Activated CD4-positive, alpha-beta T cell treated with anti-CD3 and anti-CD28 coated beads, Interleukin-2, amount 50 U/mL, for 1 hour (primary cell): ENCODE measurements around the gene MESP2.

Experiments used
- DNase-seq: peaks from one replicate; pipeline ENCODE4 v3.0.0-alpha.2; 2020

The MESP2 gene

DNA sequence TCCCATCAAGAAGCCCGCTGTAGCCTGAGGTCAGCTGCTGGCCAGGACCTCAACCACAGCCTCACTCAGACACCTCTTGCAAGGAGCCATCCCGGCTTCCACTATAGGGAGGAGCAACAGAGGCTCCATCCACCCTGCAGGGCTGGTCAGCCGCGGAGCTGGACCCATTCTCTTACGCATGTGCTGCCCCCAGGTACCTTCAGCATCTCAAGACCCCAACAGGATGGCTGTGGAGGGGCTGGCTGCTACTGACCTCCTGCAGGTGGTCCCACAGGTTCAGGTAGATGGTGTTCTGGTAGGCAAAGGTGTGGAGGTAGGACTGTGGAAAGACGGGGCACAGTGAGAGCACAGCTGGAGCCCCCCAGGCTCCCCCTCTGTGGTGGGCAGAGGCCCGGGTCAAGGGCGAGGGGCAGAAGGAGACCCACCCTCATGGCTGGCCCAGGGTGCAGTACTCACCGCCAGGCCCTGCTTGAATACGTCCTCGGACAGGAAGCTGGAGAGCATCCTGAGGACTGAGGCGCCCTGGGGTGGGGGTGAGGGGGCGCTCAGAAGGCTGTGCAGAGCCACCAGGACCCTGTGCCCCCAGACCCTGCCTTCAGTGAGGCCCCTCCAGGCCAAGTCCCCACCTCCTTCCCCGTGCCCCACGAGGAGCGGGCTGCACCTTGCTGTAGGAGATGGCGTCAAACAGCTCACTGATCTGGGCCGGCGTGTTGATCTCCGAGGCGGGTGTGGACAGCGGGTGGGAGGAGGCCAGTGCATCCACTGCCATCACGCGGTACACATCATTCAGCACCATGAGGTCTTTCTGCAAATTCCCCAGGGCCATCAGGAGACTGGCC is 27.1 kb downstream of the MESP2 start:
- DNase-seq = no peak

DNA sequence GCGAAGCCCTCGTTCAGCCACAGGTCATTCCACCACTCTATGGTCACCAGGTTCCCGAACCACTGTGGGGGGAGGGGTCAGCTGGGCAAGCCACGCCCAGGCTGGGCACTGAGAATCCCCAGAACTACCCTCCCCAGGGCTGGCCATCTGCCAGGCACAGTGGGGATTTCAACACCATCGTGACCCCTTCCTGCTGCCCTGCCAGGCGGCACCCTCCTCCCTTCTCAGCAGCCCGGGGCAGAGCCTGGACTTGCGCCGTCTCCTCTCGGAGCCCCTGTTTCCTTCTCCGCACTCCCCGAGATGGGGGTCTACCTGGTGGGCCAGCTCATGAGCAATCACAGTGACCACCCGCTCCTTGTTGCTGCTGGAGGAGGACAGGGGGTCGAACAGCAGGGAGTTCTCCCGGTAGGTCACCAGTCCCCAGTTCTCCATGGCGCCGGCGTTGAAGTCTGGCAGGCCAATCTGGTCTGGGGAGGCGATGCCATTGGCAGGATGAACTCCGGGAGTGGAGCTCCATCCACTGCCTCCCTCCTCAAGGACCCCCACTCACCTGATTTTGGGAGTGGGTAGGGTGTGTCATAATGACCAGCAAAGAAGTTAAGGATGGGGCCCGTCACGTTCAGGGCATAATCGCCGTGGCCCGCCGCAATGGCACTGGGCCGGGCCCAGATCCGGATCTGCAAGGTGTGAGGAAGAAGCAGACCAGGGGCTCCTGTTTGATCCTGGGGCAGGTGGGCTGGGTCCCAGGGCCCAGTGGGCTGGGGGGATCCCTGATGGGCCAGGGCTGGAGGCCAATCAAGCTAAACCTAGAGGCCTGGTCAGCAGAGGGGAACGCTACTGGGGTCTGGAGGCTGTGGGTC is 28.0 kb downstream of the MESP2 start:
- no peak for DNase-seq

DNA sequence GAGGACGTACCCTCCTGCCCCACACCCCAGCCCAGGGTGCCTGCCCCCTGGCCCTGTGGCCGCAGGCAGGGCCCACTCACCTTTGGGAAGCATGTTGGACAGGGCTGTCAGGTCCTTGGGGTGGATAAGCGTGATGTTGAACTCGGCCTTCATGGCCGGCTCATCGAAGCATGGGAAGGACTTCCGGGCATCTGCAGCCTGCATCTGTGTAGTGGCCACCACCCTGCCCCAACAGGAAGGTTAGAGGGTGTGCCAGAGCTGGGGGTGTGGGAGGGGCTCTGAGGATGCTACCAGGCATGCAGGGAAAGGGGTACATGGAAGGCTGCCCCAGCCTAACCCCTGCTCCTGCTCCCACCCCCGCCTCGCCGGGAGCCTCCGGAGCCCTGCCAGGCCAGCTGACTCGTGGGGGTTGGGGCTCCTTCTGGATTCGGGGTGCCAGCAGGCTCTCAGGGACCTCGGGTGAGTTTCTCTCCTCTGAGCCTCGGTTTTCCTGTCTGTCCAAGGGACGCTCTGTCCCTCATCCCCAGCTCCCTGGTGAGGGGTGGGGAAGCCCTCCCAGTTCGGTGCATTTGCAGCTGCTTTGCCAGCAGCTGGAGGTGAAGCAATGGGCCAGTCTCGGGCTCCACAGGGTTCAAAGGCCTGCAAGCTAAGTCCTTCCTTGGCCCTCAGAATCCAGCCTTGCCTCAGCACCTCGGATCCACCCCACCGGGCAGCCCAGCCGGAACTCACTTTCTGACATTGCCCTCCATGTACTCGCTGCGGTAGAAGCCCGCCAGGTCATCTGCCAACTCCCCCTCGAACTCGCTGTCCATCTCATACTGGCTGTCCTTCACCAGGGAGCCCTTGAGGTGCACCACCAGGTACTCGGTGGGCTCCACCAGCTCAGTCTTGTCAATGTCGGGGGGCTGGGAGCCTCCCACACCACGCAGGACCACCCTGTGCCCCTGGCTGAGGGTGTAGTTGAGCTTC is 29.4 kb downstream of the MESP2 start:
- DNase-seq = no peak

DNA sequence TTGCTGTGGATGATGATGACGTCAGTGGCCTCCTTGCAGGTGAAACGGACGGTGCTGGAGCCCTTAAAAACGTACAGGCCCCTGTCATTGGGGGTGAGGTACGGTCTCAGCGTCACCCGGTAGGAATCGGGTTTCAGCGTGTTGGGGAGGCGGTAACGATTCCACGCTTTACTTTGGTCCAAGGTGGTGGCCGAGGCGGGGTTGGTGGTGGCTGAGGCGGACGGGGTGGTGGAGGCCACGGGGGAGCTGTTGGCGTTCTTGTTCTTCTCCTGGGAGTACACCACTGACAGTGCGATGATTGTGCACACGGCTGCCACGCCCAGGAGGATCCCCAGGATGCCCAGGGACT is 30.1 kb downstream of the MESP2 start:
- DNase-seq = no peak

DNA sequence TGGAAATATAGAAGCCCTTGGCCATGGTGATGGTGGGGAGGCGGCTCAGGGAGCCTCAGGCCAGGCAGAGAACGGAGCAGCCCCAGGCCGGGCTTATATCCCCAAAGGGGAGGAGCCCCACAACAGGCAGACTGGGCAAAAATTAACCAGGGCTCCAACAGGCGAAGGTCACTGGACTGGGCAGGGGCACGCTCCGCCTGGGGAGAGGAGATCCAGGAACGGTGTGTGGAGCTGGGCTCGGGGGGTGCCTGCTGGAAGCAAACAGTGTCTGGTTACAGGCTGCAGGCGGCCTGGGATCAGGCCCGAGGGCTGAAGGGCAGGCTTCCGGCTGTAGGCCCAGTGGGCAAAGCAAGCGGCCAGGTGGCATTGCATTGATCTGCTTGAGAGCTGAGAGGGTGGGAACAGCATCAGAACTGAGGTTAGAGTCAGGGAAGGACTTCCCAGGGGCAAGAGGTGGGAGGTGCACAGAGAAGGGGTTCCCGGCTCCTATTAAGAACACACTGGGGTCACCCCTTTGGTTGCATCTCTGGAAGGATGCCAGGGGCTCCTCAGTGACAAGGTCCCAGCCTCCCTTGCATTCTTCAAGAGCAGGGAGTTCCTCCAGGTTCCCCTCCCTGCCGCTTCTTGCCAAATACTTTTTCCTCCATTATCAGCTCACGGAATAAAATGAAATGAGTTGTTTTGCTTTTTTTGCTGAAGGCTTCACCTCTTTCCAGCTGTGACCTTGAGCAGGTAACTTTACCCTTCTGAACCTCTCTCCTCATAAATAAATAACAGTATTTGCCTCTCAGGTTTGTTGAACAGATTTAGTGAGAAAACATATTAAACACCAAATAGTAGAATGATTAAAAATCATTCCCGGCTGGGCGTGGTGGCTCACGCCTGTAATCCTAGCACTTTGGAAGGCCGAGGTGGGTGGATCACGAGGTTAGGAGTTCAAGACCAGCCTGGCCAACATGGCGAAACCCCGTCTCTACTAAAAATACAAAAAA is 30.7 kb downstream of the MESP2 start:
- no peak for DNase-seq

DNA sequence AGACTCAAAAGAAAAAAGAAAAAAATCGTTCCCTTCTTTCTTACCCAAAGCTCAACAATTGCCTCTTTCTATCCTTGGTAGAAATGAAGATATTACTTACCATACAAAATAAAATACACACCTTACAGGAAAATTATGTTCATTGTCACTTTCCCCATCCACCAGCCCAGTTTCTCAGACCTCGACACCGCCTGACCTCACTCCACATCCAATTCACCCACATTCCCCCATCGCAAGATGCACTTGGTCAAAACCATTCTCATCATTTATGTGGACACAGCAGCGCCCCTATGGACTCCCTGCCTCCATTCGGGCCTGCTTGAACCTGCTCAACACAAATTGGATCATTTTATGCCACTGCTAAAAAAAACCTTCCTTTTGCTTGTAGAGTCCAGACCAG is 31.6 kb downstream of the MESP2 start:
- DNase-seq = no peak

DNA sequence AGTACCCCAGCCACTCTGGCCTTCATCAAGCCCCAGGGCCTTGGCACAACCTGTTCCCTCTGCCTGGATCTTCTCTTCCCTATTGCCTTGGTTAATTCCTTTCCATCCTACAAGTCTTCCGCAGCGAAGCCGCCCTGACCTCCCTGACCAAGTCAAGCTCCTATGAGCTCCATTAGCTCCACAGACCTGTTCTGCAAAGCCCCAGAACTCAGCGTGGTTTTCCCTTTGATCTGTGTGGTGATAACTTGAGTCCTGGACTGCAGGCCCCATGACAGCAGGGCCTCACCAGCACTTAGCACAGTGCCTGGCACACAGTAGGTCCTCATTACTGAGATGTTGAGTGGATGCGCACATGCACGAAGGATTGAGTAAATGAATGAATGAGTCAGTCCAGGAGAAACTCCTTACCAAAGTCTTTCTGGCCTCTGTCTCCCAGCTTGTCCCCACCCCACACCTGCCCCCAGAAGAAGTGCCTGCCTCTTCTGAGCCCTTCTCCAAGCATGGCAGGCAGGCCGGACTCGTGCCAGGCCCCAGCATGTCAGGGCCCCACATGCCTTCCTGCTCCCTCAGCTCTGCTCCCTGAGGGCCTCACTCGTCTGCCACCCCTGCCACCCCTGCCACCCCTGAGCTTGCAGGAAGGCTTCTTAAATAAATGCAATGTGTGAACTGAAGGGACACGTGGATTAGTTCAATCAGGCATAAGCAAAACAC is 32.2 kb downstream of the MESP2 start:
- no peak for DNase-seq

DNA sequence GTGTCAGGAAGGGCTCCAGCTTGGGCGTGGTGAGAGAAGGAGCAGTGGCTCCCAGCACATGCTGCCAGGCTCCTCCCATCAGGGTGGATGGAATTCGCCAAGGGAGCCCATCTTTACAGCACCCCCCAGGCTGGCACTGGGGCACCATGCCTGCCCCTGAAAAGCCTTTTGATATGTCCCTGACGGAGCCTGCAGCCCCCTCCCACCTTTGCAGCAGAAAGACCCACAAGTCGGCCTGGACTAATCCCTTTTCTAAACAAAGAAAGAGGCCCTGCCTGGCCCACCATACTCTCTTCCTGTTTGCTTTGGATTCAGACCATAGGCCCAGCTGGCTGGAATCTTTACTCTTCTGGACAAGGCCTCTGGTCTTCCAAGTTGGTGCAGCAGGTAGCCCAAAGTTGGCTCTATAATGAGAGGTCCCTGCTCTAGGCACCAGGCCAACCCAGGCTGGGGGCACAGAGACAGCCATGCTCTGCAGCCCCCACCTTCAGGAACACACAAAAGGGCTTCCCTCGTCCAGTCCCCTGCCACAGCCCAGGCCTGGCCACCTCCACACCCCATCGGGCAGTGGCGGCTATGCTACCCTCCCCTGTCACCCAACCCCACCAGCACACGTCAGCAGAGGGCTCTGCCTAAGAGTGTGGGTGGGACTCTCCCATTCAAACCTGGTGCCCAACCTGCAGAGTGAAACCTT is 33.1 kb downstream of the MESP2 start:
- DNase-seq = no peak

DNA sequence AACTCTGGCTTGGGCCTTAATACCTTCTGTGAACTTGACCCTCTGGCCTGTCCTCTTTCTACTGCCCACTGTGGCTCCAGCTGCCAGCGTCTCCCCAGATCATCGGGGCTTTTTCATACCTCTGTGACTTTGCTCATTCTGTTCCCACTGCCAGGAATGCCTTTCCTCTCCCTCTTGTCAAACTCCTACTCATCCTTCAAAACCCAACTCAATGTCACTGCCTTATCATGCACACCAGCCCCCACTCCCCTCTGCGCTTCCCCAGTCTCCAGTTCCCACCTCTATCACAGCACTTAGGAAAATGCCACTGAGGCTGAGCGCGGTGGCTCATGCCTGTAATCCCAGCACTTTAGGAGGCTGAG is 33.6 kb downstream of the MESP2 start:
- DNase-seq = no peak

DNA sequence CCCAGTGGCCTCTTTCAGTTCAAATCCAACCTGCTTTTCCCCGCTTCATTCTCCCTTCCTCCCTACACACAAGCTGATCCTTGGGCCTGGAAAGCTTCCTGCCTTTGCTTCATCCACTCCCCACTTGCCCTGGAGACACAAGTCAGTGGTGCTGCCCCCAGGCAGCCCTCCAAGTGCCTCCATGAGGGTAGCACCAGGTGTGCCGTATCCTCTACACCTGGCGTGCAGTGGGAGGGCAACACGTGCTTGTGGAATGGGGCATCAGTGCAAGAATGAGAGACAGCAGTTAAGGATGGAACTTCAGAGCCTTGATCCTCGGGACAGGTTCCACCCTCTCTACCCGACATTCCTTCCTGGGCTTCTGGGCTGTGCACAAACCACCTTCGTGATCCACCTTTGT is 34.7 kb downstream of the MESP2 start:
- no peak for DNase-seq

DNA sequence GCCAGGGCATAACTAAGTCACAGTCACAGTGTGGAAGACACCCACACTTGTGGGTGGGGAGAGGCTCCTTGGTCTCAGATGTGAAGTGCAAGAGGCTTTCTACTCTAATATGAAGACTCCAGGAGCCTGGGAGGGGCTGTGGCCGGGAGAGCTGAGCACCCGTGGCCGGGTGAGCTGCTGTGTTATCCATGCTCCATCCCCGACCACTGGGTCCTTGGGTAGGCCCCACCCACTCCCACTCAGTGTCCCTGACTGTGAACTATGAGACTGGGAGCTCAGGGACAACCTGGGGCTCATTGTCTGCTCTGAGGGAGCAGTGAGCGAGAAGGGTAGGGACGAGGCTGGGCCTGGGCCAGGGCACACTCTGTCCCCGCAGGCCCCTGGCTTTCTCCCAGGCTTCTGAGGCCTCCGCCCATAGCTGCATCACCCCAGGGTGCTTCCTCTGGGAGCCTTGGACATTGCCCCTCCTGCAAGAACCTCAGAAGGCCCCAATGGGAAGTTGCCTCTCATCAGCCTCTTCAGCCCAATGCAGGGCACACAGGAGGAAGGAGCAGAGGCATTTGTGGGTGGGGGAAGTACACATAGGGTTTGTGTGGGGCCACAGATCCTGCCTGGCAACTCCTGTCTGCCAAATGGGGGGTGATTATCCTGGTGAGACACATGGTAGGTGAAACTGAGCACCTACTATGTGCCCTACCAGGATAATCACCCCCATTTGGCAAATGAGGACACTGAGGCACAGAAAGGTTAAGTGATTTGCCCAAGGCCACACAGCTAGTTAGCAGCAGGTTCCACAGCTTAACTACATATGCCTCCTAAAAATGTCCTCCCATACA is 36.1 kb downstream of the MESP2 start:
- DNase-seq = no peak

DNA sequence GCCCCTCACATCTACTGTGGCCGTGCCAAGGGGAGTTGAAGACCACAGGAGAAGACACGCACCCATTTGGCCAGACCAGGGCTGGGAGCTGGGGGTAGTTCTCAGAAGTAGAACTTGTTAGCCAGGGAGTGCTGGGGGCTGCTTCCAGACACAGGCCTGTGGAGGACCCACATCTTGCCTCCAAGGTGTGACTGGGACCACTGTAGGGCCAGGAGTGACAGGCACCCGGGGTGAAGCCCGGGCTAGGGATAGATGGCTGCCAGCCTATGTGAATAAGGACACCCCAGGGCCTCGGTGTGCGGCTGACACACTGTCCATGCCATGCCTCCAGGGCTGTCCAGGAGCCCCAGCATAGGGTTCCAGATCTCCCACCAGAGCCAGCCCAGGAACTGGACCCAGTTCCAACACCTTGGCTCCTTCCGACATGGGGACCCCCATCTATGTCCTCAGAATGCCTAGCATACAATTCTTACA is 36.8 kb downstream of the MESP2 start:
- no peak for DNase-seq

DNA sequence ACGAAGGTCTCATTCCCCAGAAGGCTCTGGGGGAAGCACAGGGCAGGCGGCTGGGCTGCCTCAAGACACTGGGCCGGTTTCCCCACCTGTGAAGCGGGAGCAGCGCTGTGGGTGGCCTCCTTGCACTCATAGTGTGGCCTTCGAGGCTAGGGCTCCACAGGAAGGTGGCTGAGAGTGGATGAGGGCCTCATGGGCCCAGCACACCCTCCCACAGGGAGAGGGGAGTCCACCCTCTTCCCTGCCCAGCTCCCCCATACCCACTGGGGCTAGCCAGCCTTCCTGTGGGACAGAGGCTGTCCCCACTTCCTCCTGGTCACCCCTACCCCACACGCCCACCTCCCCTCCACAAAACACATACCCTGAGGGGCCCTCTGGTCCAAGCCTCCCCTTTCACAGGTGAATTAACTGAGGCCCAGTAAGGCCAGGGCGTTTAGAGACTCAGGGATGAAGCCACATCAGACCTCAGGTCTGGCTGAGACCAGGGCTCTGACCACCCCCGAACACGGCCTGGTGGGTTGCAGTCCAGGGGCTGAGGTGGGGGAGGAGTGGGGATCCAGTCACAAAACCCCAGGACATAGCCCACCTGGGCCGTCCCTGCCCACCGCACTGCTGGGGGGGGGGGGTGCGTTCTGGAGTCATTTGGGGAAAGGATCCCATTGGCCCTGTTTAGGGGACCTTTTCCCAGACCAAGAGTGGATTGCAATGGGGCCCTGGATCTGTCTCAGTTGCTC is 37.4 kb downstream of the MESP2 start:
- no peak for DNase-seq

DNA sequence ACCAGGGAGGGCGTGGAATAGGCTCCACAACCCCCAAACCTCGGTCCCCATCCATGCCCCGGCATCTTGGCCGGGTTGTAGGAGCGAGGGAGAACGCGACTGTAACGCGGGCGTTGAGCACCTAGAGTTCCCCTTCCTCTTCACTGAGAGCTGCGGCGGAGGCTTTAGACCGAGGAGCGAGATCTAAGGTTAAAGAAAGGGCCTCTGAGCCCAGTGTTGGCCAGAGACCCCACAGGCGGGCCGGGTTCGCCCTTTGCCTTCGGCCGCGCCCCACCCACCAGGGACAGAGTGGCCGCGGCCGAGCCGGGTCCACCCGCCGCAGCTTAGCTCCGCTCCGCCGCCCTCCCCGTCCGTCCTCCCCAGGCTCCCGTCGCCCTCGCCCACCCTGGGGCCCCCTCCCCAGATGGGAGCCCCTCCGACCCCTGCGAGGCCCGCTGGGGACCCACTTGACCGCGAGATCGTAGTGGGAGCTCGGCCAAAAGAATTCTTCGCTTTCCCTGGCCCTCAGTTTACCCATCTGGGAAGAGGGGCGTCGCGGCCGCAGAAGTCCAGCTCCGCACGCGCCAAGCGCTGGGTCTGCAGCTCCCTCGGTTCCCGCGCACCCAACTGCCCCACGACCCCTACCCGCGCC is 38.1 kb downstream of the MESP2 start:
- DNase-seq = no peak

DNA sequence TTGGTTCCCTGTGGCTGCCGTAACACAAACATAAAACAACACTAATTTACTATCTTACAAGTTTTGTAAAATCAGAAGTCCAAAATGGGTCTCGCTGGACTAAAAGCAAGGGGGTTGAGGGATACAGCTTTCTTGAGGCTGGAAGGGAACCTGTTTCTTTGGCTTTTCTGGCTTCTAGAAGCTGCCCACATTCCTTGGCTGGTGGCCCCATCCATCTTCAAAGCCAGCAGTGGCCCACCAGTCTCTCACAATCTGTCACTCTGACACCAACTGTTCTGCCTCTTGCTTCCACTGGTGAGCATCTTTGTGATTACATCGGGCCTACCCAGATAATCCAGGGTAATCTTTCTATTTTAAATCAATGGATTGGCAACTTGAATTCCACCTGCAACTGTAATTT is 39.6 kb downstream of the MESP2 start:
- no peak for DNase-seq

DNA sequence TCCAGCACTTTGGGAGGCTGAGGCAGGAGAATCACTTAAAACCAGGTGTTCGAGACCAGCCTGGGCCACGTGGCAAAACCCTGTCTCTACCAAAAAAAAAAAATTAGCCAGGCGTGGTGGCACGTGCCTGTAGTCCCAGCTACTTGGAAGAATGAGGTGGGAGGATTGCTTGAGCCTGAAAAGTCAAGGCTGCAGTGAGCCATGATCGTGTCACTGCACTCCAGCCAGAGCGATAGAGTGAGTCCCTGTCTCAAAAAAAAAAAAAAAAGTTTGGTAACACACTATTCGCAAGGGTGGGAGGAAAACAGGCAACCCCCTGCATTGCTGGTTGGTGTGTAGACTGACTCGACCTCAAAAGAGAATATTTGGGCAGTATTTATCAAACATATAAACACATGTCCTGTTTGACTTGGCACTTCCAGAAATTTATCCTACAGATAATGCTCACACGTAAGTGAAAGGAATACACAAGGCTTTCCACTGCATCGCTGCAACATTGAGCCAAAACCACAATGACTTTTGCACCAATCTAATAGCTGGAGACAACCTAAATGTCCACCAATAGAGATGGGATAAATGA is 41.7 kb downstream of the MESP2 start:
- DNase-seq = no peak

DNA sequence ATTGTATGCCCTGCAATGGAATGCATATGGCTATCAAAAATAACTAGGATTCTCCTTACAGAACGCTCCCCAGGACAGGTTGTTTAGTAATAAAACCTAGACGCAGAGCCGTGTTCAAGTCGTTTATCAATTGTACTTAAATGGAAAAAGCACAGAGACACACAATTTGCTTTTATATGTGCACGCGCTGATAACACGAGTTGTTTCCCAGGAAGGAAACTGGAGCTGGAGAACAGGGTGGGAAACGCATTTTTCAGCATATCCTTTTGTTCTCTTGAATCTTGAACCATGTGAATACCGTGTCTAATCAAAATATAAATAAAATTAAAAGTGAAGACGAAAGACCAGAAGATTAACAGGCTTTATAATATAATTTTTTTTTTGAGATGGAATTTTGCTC is 42.2 kb downstream of the MESP2 start:
- no peak for DNase-seq
